Inferior parietal cortex (tissue), 1 donor: ENCODE data around the gene WWOX.

Experiments used
- DNase-seq: peaks from one replicate; pipeline ENCODE4 v3.0.0-alpha.2; 2016; ENCODE audit errors: extremely low spot score

The WWOX gene

GRCh38 chr16:79098907-79099306 lies 999.5 kb downstream of the WWOX start:
- DNase-seq: no peak

- DNase-seq: no peak
Observed at GRCh38 chr16:79099716-79100115, 1000.3 kb downstream of the WWOX start.

GRCh38 chr16:79100447-79100846 lies 1001.0 kb downstream of the WWOX start:
- no peak for DNase-seq

- no peak for DNase-seq
Observed at GRCh38 chr16:79101491-79101890, 1002.0 kb downstream of the WWOX start.

- DNase-seq: no peak
Observed at GRCh38 chr16:79104567-79104966, 1005.1 kb downstream of the WWOX start.

- no peak for DNase-seq
Observed at GRCh38 chr16:79107301-79107700, 1007.8 kb downstream of the WWOX start.

- DNase-seq: no peak
Observed at GRCh38 chr16:79109771-79110170, 1010.3 kb downstream of the WWOX start.

GRCh38 chr16:79110242-79110641 lies 1010.8 kb downstream of the WWOX start:
- no peak for DNase-seq

GRCh38 chr16:79110953-79111352 lies 1011.5 kb downstream of the WWOX start:
- no peak for DNase-seq

GRCh38 chr16:79112462-79112861 lies 1013.0 kb downstream of the WWOX start:
- DNase-seq: no peak

- no peak for DNase-seq
Observed at GRCh38 chr16:79113826-79114225, 1014.4 kb downstream of the WWOX start.

- no peak for DNase-seq
Observed at GRCh38 chr16:79114759-79115158, 1015.3 kb downstream of the WWOX start.

GRCh38 chr16:79121906-79122305 lies 1022.5 kb downstream of the WWOX start:
- DNase-seq: no peak

- DNase-seq: no peak
Observed at GRCh38 chr16:79122343-79122742, 1022.9 kb downstream of the WWOX start.

- DNase-seq: no peak
Observed at GRCh38 chr16:79124016-79124756, 1024.7 kb downstream of the WWOX start.

- no peak for DNase-seq
Observed at GRCh38 chr16:79127766-79128165, 1028.3 kb downstream of the WWOX start.

- no peak for DNase-seq
Observed at GRCh38 chr16:79128706-79129105, 1029.3 kb downstream of the WWOX start.

- DNase-seq: no peak
Observed at GRCh38 chr16:79130616-79131015, 1031.2 kb downstream of the WWOX start.

GRCh38 chr16:79131321-79132075 lies 1032.0 kb downstream of the WWOX start:
- no peak for DNase-seq

- DNase-seq: no peak
Observed at GRCh38 chr16:79132701-79133100, 1033.2 kb downstream of the WWOX start.

GRCh38 chr16:79134300-79134699 lies 1034.8 kb downstream of the WWOX start:
- DNase-seq: no peak

- DNase-seq: no peak
Observed at GRCh38 chr16:79136955-79137354, 1037.5 kb downstream of the WWOX start.

- DNase-seq: no peak
Observed at GRCh38 chr16:79137426-79137939, 1038.0 kb downstream of the WWOX start.
